HG02852 (cell line): ENCODE data around the gene VEZF1.

Experiments used
- ATAC-seq: cut with Tn5 transposase; IDR thresholded peaks from one replicate; pipeline ENCODE4 v1.9.1; 2021; ENCODE audit warnings: mild to moderate bottlenecking, moderate library complexity; ENCODE audit not compliant: unreplicated experiment

Gene VEZF1

GRCh38 chr17:57987581-57988300 is at the start of gene VEZF1:
Gene VEZF1, minus strand, starts transcription at chr17:57988254. Its CDS starts 143 bp downstream, at chr17:57988111.
- ATAC-seq, result peak; percentile 58

- ATAC-seq, result no peak
Measured at GRCh38 chr17:58032691-58033415, 44.8 kb upstream of the VEZF1 start.

- no peak for ATAC-seq
Measured at GRCh38 chr17:58028578-58028977, 40.5 kb upstream of the VEZF1 start.

GRCh38 chr17:58020401-58020800 is 32.3 kb upstream of the VEZF1 start:
- ATAC-seq, result no peak

- no peak for ATAC-seq
Measured at GRCh38 chr17:58019521-58019920, 31.5 kb upstream of the VEZF1 start.

GRCh38 chr17:58019039-58019438 is 31.0 kb upstream of the VEZF1 start:
- ATAC-seq, result no peak

DNA sequence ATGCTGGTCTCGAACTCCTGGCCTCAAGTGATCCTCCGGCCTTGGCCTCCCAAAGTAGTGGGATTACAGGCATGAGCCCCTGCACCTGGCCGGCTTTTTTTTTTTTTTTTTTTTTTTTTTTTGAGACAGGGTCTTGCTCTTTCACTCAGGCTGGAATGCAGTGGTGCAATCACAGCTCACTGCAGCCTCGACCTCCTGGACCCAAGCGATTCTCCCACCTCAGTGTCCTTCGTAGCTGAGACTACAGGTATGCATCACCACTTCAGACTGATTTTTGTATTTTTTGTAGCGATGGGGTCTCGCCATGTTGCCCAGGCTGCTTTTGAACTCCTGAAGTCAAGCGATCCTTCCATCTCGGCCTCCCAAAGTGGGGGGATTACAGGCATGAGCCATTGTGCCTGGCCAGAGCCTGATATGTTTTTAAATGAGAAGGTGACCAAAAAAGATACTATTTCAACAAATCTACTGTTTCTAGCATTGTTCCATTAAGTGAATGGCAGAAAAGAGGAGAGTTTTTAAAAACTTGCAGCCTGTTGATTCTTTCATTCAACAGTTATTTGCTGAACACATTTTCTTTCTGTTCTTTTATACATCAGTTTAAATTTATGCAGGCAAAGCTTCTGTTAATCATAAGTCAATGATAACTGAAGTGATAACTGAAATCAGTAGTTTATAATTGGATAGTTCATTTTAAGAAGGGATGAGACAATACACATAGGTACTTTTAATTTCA is 22.2 kb upstream of the VEZF1 start:
- no peak for ATAC-seq

DNA sequence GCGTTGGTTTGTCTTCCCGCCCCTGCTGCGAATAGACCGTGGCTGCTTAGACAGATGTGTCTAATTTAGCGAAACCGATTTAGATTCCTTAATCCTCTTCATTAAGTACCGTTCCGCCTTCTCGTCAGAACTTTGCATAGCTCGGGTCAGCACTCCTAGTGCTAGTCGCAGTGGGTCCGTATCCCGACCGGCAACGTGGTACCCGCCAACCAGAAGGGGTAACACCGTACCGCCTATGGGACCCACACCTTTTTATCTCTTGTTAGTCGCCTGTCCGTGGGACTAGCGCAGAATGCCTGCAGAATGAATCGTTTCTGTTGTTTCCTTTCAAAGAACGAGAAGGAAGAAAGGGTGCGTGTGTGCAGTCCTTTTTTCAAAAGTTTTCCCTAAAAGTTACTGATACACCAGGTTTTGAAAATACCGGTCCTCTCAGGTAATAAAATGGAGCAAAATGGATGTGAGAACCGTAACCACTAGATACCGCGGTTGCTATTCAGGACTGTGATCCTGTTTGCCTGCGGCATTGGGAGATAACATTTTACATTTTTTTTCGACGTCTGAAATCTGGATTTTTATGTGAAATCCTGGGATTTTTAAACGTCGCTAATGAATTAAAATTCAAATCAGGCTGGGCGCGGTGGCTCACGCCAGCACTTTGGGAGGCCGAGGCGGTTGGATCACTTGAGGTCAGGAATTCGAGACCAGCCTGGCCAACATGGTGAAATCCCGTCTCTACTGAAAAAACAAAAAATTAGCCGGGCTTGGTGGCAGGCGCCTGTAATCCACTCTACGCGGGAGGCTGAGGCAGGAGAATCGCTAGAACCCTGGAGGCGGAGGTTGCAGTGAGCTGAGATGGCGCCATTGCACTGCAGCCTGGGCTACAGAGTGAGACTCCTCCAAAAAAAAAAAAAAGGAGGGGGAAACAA is 20.0 kb upstream of the VEZF1 start:
- peak; percentile 27 for ATAC-seq

DNA sequence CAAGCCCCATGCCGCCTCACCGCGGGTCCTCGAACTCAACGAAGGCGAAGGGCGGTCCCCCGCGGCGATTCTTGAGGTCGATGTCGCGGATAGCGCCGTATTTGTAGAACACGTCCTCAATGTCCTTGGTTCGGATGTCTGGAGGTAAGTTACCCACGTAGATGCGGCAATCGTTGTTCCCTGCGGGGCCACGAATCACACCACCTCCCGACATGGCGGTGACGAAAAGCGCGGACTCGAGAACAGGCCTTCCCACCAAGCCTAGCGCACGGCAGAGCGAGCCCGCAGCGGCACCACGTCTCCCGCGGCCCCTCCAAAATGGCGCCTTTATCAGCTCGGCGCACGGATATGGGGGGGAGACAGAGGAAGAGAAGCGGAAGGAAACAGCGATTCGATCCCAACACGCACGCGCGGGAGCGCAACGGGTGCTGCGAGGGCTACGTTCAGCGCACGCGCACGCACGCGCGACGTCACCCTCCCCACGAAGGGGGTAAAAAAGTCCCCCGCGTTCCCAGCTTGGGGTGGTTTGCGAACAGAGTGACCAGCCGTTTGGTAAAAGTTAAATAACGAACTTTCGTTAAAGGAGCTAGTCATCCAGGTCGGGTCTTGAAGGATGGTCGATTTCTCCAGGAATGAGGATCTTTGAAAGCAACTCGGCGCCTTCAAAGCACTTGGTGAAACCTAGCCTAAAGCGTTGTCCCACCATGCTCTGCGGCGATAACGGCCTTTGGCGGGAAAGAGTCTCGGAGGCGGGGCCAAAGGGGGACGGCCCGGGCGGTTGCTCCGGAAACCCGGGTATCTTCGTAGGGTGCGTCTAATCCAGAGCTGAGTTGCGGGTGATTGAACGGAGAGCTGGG is 19.1 kb upstream of the VEZF1 start, which contains the start of gene SRSF1:
Gene SRSF1 (minus strand): TSS at position 323 of the 857 bp plus-strand sequence. CDS start 109 bp downstream, at position 214.
- ATAC-seq, result peak; percentile 89

GRCh38 chr17:58006560-58006923 is 18.5 kb upstream of the VEZF1 start:
- peak; percentile 13 for ATAC-seq

DNA sequence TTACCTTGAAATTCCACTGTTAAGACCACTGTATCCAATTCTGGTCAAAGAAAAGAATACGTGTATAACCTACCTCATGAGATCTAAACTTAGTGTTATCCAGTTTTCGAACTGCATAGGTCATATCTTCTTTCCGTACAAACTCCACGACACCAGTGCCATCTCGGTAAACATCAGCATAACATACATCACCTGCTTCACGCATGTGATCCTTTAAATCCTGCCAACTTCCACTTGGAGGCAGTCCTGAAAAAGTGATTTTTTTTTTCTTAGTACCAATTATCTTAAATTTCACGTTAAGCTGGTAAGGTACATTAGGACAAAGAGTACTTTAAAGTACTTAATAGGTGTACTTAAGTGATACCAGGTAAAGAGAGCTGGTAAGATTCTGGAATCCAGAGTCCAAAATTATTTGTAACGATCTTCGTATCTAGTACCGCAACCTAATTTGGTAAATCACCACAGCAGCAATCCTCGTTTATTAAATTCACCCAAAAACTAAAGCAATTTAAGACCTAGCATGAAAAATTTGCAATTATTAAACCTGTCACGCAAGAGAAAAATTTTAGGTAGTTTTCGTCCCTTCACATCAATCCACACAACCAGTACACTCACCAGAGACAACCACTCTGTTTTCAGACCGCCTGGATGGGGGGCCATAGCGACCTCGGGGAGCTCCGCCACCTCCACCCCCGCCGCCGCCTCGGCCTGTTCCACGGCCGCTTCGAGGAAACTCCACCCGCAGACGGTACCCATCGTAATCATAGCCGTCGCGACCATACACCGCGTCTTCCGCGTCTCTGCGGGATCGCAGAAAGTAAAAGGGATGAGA is 17.9 kb upstream of the VEZF1 start:
- ATAC-seq, result no peak

DNA sequence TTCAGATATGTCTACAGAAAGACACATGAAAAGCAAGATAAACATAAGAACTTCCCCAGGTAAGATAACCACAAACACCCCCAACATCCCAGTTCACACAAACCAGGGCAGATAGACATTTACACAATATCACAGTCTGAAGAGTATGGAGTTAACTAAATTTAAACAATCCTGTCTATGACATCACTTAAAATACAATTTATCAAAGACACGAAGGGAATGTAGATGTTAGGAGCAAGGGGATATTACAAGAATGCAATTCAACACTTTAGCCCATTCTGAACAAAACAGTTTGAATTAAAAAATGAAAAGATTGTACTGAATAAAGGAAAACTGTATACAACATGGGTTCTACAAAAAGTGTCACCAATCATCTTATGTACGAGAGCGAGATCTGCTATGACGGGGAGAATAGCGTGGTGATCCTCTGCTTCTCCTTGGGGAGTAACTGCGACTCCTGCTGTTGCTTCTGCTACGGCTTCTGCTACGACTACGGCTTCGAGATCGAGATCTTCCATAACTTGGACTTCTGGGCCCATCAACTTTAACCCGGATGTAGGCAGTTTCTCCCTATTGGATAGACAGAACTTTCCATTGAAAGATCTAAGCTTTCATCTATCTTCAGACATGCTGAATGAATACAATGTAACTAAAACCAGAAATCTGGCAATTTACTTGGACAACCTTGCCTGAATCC is 17.1 kb upstream of the VEZF1 start:
- no peak for ATAC-seq

DNA sequence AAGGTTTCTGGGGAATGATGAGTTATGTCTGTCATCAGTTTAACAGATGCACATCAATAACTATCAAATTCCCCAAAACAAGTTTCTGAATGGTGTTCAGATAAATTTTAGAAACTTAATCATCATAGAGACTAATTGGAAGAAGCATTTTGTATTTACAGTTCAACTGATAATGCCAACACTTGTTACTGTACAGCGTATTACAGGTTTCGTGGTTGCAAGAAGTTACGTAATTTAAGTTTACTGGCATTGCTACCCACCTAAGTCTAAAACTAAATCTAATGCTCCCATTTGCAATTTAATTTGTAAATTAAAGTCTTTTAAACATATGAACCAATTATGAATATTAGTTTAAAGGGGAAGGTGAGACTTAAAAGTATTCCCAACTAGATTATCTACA is 16.0 kb upstream of the VEZF1 start:
- ATAC-seq, result no peak

GRCh38 chr17:58002973-58003372 is 14.9 kb upstream of the VEZF1 start:
- no peak for ATAC-seq

GRCh38 chr17:58002154-58002948 is 14.3 kb upstream of the VEZF1 start:
- ATAC-seq, result no peak

GRCh38 chr17:58001461-58002124 is 13.5 kb upstream of the VEZF1 start:
- ATAC-seq, result no peak

DNA sequence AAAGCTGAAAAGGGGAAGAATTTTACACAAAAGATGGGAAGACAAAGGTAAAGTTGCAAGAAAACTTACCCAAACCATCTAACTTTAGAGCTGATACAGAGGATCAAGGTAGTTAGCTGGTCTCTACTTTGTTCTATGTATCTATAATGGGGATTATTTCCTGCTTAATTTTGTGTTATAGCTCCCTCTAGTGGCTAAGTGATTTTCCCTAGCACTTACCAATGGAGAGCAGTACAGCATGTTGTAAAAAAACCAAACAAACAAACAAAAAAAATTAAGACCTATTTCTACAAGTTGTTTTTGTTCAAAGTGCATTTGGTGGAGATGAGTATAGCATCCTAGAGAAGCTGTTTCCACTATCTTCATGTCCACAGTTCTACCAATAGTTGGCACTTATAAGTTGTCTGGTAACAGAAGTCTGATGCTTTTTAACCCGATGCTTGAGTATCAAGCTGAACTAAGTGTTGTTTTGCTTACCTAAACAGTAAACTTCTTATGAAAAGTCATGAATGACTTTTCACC is 11.5 kb upstream of the VEZF1 start:
- no peak for ATAC-seq
